Psoas muscle (tissue), 8 donors: Measurements from ENCODE around the gene FAM149A. TPM values are rescaled to one million over a fixed set of nuclear protein-coding genes. Genes with fewer than 3 reads are reported as not detected.

Experiments used
- ATAC-seq, 4 donors: fragments of 200-7000 bp; cut with Tn5 transposase; one replicate each; pipeline ENCODE4 v1.9.1; 2020; ENCODE audit warnings: moderate library complexity in 3 of 4, mild to moderate bottlenecking in 2 of 4
- DNase-seq, 2 donors: peaks; one replicate each; pipeline ENCODE4 v3.0.0-alpha.2; 2020
- H3K27ac ChIP-seq: fragments of 200-600 bp; one replicate; pipeline ENCODE4 v1.8.0; 2022
- H3K27me3 ChIP-seq, 3 donors: fragments of 200-600 bp in 1 of 3; one replicate each; pipeline versions ENCODE4 v1.6.1 to v1.8.0; 2013 to 2022; ENCODE audit warnings: low read length in 2 of 3, mild to moderate bottlenecking in 2 of 3, moderate library complexity in 1 of 3; ENCODE audit not compliant: insufficient read depth in 3 of 3
- H3K36me3 ChIP-seq, 2 donors: fragments of 200-600 bp in 1 of 2; one replicate each; pipeline versions ENCODE4 v1.6.1 to v1.8.0; 2013 to 2022; ENCODE audit warnings: low read depth in 1 of 2, mild to moderate bottlenecking in 1 of 2, moderate library complexity in 1 of 2; ENCODE audit not compliant: insufficient read depth in 1 of 2
- H3K4me1 ChIP-seq: fragments of 200-600 bp; one replicate; pipeline ENCODE4 v1.8.0; 2022
- H3K4me3 ChIP-seq: fragments of 200-600 bp; one replicate; pipeline ENCODE4 v1.8.0; 2022; ENCODE audit warnings: mild to moderate bottlenecking
- H3K9me3 ChIP-seq: fragments of 200-600 bp; one replicate; pipeline ENCODE4 v1.8.0; 2022
- WGBS, 3 donors: extraction: QIAGEN DNeasy Blood & Tissue Kit; methylation state at CpG; one replicate each; pipeline versions ENCODE4 v1.1.6 to v1.1.7; 2013; 5-methylcytosine and 5-hydroxymethylcytosine counted together
- intact Hi-C, 2 donors: fragments of 100-400 bp; cut with DNase I; formaldehyde crosslinking; loops; one replicate each; pipeline versions ENCODE4 v1.11.0 to v1.14.2; 2022
- polyA plus RNA-seq, 3 donors: library from polyadenylated mRNA; stranded (reverse); fragments of 200-250 nt; gene quantifications; one replicate each; pipeline ENCODE4 v1.2.3, GENCODE V29; 2013
- total RNA-seq, 4 donors: library from RNA; stranded (reverse); fragmentation: NEBNext Ultra II Directional in 2 of 4; extraction: Animal tissue kit (Norgen Biotek cat#: 25700) in 2 of 4; gene quantifications; one replicate each; pipeline versions ENCODE4 v1.2.1 to v1.2.4, GENCODE V29; 2021 to 2023
- TF ChIP-seq, protein P1 (sequence below): fragments of 200-600 bp; IDR thresholded peaks from one replicate; pipeline ENCODE4 v1.8.0; 2022; ENCODE audit warnings: antibody characterized with exemption
- donor health status: healthy with polysubstance abuse.
- donor health status: DM: no; HTN: no; CAD: no; lungs with moderate emphysema.
- donor health status: Bipolar disorder and iron deficiency.
- donor health status: healthy.
- donor health status: DM: yes; HTN: yes; CAD: no.
- donor health status: DM: no; HTN: no; CAD: no.
- donor health status: DM: no; HTN: no; CAD: no.
- donor health status: DM: yes; HTN: yes; CAD: no.

FAM149A gene
- total and polyA plus RNA-seq, 7 donors: 1.0 to 9.0 (median 5.8) TPM

DNA sequence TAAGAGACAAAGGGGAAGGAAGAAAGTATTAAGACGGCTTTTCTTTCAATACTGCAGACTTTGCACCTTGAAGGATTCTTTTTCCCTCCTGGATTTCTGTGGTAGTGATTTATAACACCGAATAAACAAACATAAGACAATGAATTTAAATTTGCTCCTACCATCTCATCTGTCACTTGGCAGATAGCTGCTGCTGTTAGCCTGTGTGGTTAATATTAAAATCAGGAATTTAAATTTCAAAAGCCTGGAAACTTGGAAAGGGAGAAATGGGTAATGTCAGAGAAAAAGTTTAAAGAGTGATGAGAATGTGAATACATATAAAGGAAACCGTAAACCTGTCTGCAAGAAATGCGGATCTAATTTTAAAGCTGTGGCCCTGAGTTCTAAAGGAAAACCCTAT lies 3.4 kb downstream of the FAM149A start:
- H3K27ac ChIP-seq: no peak overlapping the region
- H3K4me1 ChIP-seq: no peaks in the 10 kb centered on the region
- H3K27me3 ChIP-seq: peaks cover 2 to 45% (median 16%) of the 10 kb centered on the region in 3 donors
- no peak for ATAC-seq
- TF ChIP-seq, protein P1, sequence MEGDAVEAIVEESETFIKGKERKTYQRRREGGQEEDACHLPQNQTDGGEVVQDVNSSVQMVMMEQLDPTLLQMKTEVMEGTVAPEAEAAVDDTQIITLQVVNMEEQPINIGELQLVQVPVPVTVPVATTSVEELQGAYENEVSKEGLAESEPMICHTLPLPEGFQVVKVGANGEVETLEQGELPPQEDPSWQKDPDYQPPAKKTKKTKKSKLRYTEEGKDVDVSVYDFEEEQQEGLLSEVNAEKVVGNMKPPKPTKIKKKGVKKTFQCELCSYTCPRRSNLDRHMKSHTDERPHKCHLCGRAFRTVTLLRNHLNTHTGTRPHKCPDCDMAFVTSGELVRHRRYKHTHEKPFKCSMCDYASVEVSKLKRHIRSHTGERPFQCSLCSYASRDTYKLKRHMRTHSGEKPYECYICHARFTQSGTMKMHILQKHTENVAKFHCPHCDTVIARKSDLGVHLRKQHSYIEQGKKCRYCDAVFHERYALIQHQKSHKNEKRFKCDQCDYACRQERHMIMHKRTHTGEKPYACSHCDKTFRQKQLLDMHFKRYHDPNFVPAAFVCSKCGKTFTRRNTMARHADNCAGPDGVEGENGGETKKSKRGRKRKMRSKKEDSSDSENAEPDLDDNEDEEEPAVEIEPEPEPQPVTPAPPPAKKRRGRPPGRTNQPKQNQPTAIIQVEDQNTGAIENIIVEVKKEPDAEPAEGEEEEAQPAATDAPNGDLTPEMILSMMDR: no peak
- no peak overlapping the region for H3K4me3 ChIP-seq
- DNase-seq: no peak
- WGBS, 3 donors: 81 to 89% (median 85%) methylated on average over 4 of the region's 4 CpGs
- intact Hi-C loops: no loop called here
- no peaks in the 10 kb centered on the region for H3K36me3 ChIP-seq
- H3K9me3 ChIP-seq: no peaks in the 10 kb centered on the region

DNA sequence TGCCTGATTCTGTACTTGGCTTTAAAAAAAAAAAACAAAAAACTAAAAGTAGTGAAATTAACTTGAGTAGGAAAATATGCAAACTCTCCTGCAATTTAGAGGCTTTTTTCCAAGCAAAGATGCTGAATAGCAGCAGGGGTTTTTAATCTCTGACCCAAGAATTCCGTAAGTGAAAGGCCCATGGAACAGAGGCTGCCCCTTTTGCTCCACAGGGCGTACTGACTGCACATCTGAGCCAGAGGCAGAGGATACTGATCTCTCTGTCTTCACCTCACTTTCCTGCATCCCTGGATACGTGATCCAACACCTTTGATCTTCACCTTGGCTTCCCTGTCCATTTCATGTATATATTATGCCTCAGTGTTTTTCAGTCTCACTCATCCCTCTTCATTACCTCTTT lies 3.9 kb downstream of the FAM149A start:
- Histone ChIP-seq H3K4me1 (no peaks in the 10 kb centered on the region), H3K27ac (no peak overlapping the region), H3K4me3 (no peak overlapping the region), H3K36me3 (no peaks in the 10 kb centered on the region), H3K27me3 (peaks cover 2 to 41% (median 16%) of the 10 kb centered on the region in 3 donors), H3K9me3 (no peaks in the 10 kb centered on the region)
- ATAC-seq (no peak), DNase-seq (no peak)
- TF ChIP-seq, protein P1: no peak
- WGBS, 3 donors: 77 to 91% (median 86%) methylated on average over 3 of the region's 3 CpGs
- intact Hi-C loops: no loop called here

DNA sequence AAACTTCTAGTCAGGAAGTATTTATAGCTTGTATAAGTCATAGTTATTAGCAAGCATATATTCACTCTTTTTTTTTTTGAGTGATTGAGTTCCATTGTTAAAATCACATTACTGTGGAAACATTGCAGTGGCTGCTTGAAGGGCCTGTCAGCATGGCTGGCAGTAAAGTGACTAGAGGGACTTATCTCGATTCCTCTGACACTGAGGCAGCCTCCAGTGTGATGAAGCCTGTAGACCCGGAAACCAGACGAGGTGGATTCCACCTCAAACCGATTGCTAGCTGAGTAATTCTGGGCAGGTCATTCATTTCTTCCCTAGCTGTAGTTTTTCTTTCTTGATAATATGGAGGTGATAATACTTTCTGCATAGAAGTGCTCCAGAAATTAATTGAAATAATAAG lies 4.7 kb downstream of the FAM149A start:
- no peak for ATAC-seq
- H3K36me3 ChIP-seq: no peaks in the 10 kb centered on the region
- WGBS, 3 donors: 83 to 89% (median 86%) methylated on average over 4 of the region's 4 CpGs
- intact Hi-C loops: no loop called here
- no peak overlapping the region for H3K4me3 ChIP-seq
- H3K27ac ChIP-seq: no peak overlapping the region
- TF ChIP-seq, protein P1: no peak
- DNase-seq: no peak
- no peaks in the 10 kb centered on the region for H3K4me1 ChIP-seq
- H3K9me3 ChIP-seq: no peaks in the 10 kb centered on the region
- peaks cover 2 to 32% (median 14%) of the 10 kb centered on the region in 3 donors for H3K27me3 ChIP-seq

DNA sequence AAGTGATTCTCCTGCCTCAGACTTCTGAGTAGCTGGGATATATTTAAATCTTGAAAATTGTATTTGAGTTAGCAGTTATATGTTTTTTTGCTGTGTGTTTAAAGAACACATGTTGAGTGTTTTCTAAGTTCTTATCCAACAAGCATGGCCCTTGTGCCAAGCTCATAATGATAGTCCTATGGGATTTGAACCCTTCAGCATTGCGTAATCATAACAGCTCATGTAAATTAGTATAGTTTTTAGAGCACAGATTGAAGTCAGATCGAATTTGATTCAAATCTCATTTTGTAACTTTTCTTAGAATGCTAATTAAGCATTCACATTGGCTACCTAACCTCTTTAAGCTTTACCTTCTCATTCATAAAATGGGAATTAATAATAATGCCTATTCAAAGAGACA lies 12.2 kb downstream of the FAM149A start:
- TF ChIP-seq, protein P1: no peak
- DNase-seq: no peak
- Histone ChIP-seq H3K4me3 (no peak overlapping the region), H3K27me3 (peaks cover 0 to 17% (median 2%) of the 10 kb centered on the region in 3 donors), H3K36me3 (no peaks in the 10 kb centered on the region), H3K9me3 (no peaks in the 10 kb centered on the region), H3K27ac (no peak overlapping the region), H3K4me1 (no peaks in the 10 kb centered on the region)
- intact Hi-C loops: no loop called here
- 78 to 86% (median 79%) methylated on average over 2 of the region's 2 CpGs for WGBS, 3 donors
- ATAC-seq: no peak

DNA sequence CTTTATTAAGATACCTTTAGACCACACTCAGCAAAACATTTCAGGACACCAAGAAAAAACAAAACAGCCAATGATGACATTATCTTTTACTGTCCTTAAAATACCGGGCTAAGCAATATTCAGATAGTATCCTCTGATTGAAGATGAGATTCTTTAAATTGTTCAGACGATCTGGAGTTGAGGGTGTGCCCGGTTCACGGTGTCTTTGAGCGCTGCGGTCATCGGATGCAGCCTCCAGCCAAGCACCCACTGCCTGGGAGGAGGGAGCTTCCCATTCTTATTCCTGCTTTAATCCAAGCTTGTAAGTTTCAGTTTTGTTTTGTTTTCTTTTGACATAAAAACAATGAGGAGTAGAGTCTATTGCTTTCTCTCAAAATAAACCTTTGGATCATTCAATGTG lies 14.1 kb downstream of the FAM149A start:
- TF ChIP-seq, protein P1: no peak
- no peaks in the 10 kb centered on the region for H3K4me1 ChIP-seq
- no peak for DNase-seq
- intact Hi-C loops: no loop called here
- H3K27ac ChIP-seq: no peak overlapping the region
- no peak overlapping the region for H3K4me3 ChIP-seq
- 14 to 36% (median 23%) methylated on average over 7 of the region's 7 CpGs for WGBS, 3 donors
- H3K36me3 ChIP-seq: no peaks in the 10 kb centered on the region
- H3K9me3 ChIP-seq: no peaks in the 10 kb centered on the region
- peaks cover 0 to 17% (median 2%) of the 10 kb centered on the region in 3 donors for H3K27me3 ChIP-seq
- no peak for ATAC-seq
